ENCODE results near the gene CAPN14.

CAPN14 gene

DNA sequence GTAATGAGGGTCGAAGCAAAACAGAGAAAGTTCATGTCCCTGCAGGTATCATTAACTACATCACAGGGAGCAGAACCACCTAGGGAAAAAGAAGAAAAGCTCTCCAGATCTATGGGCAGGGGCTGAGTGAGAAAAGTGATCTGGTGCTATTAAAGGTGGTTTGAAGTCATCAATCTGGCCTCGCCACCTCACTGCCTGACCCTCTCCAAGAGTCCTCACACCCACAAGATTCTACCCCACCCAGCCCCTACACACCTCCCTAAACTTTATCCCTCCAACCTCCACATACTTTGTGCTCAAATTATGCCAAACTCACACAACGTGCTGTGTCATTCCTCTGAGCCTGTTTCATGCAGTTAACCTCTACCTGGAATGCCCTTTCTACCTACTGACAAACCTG, 81.3 kb downstream of the CAPN14 start:
- TF ChIP-seq ZBTB7A (IDR thresholded peaks at IDR 0.05; ENCODE audit: low read depth) (no peak), TEAD4 (IDR thresholded peaks at IDR 0.05) (no peak), NFIC (IDR thresholded peaks at IDR 0.05) (no peak), RAD21 (IDR thresholded peaks at IDR 0.05; ENCODE audit: low read depth) (no peak), TAF1 (IDR thresholded peaks at IDR 0.05; ENCODE audit: low read depth) (no peak), CREB1 (IDR thresholded peaks at IDR 0.05; ENCODE audit: low read depth) (no peak)
- TF ChIP-seq, protein P1, sequence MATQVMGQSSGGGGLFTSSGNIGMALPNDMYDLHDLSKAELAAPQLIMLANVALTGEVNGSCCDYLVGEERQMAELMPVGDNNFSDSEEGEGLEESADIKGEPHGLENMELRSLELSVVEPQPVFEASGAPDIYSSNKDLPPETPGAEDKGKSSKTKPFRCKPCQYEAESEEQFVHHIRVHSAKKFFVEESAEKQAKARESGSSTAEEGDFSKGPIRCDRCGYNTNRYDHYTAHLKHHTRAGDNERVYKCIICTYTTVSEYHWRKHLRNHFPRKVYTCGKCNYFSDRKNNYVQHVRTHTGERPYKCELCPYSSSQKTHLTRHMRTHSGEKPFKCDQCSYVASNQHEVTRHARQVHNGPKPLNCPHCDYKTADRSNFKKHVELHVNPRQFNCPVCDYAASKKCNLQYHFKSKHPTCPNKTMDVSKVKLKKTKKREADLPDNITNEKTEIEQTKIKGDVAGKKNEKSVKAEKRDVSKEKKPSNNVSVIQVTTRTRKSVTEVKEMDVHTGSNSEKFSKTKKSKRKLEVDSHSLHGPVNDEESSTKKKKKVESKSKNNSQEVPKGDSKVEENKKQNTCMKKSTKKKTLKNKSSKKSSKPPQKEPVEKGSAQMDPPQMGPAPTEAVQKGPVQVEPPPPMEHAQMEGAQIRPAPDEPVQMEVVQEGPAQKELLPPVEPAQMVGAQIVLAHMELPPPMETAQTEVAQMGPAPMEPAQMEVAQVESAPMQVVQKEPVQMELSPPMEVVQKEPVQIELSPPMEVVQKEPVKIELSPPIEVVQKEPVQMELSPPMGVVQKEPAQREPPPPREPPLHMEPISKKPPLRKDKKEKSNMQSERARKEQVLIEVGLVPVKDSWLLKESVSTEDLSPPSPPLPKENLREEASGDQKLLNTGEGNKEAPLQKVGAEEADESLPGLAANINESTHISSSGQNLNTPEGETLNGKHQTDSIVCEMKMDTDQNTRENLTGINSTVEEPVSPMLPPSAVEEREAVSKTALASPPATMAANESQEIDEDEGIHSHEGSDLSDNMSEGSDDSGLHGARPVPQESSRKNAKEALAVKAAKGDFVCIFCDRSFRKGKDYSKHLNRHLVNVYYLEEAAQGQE (IDR thresholded peaks at IDR 0.05; ENCODE audit: low read depth): no peak
- TF ChIP-seq, protein P2, sequence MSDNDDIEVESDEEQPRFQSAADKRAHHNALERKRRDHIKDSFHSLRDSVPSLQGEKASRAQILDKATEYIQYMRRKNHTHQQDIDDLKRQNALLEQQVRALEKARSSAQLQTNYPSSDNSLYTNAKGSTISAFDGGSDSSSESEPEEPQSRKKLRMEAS (IDR thresholded peaks at IDR 0.05): no peak

DNA sequence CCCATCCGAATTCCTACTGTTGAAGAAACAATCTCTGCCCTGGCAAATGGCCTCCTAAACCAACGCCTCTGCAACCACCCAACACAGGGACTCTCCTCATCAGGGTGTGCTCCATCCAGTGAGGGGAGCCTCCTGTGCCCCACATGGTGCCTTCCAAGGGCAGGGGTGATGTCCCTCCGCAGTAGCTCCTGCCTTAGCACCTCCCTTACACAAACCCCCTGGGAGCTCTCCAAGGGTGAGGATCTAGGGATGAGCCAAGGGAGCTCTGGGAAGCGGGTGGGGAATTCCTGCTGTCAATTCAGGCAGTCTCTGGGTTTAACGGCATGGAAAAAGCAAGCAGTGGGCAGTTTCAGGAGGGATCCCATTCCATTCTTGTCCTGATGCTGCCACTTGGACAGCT, 82.8 kb downstream of the CAPN14 start:
- TF ChIP-seq, protein P1 (IDR thresholded peaks at IDR 0.05; ENCODE audit: low read depth): no peak
- no peak for TF ChIP-seq CEBPB (IDR thresholded peaks at IDR 0.05)
- no peak for TF ChIP-seq CREB1 (IDR thresholded peaks at IDR 0.05; ENCODE audit: low read depth)
- no peak for TF ChIP-seq RAD21 (IDR thresholded peaks at IDR 0.05; ENCODE audit: low read depth)
- TF ChIP-seq ZBTB7A (IDR thresholded peaks at IDR 0.05; ENCODE audit: low read depth): no peak
- no peak for TF ChIP-seq YY1 (IDR thresholded peaks at IDR 0.05; ENCODE audit: low read depth)
- no peak for TF ChIP-seq NFIC (IDR thresholded peaks at IDR 0.05)
- TF ChIP-seq TEAD4 (IDR thresholded peaks at IDR 0.05): no peak
- TF ChIP-seq, protein P3, sequence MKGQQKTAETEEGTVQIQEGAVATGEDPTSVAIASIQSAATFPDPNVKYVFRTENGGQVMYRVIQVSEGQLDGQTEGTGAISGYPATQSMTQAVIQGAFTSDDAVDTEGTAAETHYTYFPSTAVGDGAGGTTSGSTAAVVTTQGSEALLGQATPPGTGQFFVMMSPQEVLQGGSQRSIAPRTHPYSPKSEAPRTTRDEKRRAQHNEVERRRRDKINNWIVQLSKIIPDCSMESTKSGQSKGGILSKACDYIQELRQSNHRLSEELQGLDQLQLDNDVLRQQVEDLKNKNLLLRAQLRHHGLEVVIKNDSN (IDR thresholded peaks at IDR 0.05): no peak
- TF ChIP-seq EP300 (IDR thresholded peaks at IDR 0.05; ENCODE audit: borderline replicate concordance): no peak

DNA sequence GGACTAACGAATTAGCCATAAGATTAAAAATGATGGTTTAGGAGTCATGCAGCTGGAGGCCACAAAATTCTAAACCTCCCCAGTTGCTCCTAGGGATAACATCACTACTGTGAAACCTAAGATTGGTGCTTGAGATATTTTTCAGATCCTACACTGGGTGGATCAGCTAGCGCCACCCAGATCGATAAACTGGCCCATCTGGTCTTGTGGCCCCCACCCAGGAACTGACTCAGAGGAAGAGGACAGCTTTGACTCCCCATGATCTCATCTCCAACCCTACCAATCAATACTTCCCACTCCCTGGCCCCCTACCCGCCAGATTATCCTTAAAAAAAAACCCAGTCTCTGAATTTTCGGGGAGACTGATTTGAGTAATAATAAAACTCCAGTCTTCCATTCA, 84.5 kb downstream of the CAPN14 start:
- no peak for TF ChIP-seq NFIC (IDR thresholded peaks at IDR 0.05)
- TF ChIP-seq ZBTB7A (IDR thresholded peaks at IDR 0.05; ENCODE audit: low read depth): no peak
- TF ChIP-seq, protein P2 (IDR thresholded peaks at IDR 0.05): no peak
- no peak for TF ChIP-seq YY1 (IDR thresholded peaks at IDR 0.05; ENCODE audit: low read depth)
- no peak for TF ChIP-seq TEAD4 (IDR thresholded peaks at IDR 0.05)
- TF ChIP-seq TAF1 (IDR thresholded peaks at IDR 0.05; ENCODE audit: low read depth): no peak
- TF ChIP-seq RAD21 (IDR thresholded peaks at IDR 0.05; ENCODE audit: low read depth): no peak
- no peak for TF ChIP-seq CREB1 (IDR thresholded peaks at IDR 0.05; ENCODE audit: low read depth)

DNA sequence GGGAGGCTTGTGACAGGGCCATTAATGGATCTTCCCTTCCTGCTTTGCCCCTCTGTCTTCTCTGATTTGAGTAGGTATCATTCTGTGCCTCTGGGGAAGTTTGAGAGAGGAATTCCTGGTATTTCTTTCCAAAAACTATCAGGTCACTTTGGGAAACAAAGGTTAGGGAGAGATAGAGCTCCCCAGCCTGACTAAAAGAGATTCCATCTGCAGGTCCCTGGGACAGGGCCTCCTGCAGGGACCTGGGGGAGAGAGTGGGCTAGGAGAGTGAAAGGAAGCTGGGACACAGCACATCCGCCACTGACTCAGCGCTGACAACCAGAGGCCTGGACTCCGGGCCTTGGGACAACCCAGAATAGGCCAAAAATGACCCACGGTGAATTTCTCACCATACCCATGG, 85.4 kb downstream of the CAPN14 start:
- TF ChIP-seq, protein P2 (IDR thresholded peaks at IDR 0.05): no peak
- TF ChIP-seq NFIC (IDR thresholded peaks at IDR 0.05): no peak
- TF ChIP-seq, protein P1 (IDR thresholded peaks at IDR 0.05; ENCODE audit: low read depth): no peak
- TF ChIP-seq CREB1 (IDR thresholded peaks at IDR 0.05; ENCODE audit: low read depth): no peak
- TF ChIP-seq TCF12 (IDR thresholded peaks at IDR 0.05; ENCODE audit: low read depth): no peak
- TF ChIP-seq, protein P3 (IDR thresholded peaks at IDR 0.05): no peak
- TF ChIP-seq EGR1 (IDR thresholded peaks at IDR 0.05): no peak
- no peak for TF ChIP-seq ZBTB7A (IDR thresholded peaks at IDR 0.05; ENCODE audit: low read depth)
- no peak for TF ChIP-seq FOXM1 (IDR thresholded peaks at IDR 0.05; ENCODE audit: borderline replicate concordance, low read depth)
- TF ChIP-seq EP300 (IDR thresholded peaks at IDR 0.05; ENCODE audit: borderline replicate concordance): no peak
- no peak for TF ChIP-seq RAD21 (IDR thresholded peaks at IDR 0.05; ENCODE audit: low read depth)
- no peak for TF ChIP-seq YY1 (IDR thresholded peaks at IDR 0.05; ENCODE audit: low read depth)
- TF ChIP-seq TAF1 (IDR thresholded peaks at IDR 0.05; ENCODE audit: low read depth): no peak
- no peak for TF ChIP-seq TEAD4 (IDR thresholded peaks at IDR 0.05)
- no peak for TF ChIP-seq CEBPB (IDR thresholded peaks at IDR 0.05)

All from Ishikawa (cell line).